Fibroblast of skin of right quadriceps (primary cell): ENCODE data around the gene LRRFIP1.
A peak's percentile ranks its signal among the peaks of the same experiment; 100 is the strongest.
"Not testable (repeated sequence)": the region's sequence is repeated elsewhere in the genome, so short reads cannot be mapped to it uniquely, and the experiment has no call there.

Experiments used
- DNase-seq: peaks from one replicate; pipeline ENCODE4 v3.0.0-alpha.2; 2013

LRRFIP1 gene

DNA sequence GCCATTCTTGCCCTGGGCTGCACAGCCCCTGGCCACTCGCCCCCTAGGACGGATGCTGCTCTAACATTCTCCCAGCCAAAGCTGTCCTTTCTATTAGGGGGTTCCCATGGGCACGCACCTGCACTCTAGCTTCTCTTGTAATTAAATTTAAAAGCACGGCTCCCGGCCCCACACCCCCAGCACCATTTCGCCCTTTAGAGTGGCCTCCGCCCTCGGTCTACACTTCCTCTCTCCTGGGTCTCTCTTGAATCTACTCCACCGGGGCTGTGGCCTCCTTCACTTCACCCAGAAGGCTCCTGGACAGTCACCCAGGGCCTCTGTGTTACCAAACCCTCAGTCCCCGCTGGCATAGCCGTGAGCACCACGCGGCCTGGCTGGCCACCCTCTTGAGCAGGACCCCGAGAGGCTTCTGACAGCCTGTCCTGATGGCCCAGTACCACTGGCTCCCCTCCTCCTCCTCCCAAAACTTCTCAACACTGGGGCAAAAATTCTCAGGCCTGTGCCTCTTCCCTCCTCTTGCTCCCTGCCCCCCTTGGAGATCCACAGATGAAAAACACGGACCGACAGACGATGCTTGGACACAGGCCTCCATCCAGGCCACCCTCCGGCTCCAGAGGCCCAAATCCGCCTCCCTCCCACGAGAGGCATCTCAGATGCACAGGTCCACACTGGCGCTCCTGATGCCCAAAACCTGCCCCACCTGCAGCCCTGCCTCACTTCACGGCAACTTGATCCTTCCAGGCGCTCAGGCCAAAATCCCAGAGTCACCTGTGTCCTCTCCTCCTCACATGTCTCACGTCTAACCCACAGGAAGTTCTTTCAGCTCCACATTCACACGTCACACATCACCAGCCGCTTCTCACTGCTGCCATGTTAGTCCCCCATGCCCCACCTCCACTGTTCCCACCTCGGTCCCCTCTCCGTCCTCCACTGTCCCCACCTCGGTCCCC lies 29.9 kb upstream of the LRRFIP1 start:
- DNase-seq, result no peak

DNA sequence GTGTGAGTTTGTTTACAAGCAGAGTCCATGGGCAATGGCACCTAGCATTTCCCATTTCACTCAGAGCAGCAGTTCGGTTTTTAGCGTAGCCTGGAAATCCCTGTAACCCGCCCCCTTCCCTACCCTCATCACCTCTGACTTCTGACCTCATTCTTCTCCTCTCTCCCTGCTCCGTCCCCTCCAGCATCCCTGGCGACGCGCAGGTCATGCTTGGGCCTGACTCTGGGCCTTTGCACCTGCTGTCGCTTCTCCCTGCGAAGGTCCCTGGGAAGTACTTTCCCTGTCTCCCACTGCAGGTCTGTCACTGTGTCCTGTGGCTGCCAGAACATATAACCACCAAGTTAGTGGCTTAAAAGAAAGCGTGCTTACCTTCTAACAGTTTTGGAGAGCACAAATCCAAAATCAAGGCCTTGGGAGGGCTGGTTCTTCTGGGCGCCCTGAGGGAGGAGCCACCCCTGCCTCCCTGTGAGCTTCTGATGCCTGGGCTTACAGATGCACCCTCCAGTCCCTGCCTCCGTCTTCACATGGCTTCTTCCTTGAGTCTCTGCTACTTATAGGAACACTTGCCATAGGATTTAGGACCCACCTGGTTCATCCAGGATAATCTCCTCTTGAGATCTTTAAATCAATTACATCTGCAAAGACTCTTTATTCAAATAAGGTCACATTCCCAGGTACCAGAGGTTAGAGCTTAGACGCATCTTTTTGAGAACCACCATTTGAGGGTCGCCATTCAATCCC lies 28.7 kb upstream of the LRRFIP1 start:
- DNase-seq, result no peak

DNA sequence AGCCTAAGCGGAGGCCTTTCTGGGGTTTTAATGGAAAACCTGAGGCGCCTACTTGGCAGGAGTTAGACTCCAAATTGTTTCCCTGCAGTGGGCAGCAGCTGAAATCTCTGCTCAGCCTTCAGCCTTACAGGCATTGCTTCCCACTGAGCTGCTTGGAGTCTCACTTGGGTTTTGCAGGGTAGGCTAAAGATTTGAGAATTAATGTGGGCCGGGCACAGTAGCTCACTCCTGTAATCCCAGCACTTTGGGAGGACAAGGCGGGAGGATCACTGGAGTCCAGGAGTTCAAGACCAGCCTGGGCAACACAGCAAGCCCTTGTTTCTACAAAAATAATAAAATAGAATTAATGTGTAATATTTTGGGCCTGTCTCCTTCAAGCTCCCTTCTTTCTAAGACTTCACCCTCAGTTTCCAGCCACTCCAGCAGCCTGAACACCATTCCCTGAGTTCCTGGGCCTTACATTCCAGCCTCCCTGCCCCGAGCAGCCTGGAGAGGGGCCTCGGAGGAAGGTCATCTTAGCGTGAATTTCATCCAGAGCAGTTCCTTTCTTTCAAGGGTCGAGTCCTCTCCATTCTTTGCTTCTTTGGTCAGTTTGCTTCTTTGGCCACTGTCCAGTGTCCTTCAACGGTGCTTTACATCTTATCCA lies 27.8 kb upstream of the LRRFIP1 start:
- no peak for DNase-seq

DNA sequence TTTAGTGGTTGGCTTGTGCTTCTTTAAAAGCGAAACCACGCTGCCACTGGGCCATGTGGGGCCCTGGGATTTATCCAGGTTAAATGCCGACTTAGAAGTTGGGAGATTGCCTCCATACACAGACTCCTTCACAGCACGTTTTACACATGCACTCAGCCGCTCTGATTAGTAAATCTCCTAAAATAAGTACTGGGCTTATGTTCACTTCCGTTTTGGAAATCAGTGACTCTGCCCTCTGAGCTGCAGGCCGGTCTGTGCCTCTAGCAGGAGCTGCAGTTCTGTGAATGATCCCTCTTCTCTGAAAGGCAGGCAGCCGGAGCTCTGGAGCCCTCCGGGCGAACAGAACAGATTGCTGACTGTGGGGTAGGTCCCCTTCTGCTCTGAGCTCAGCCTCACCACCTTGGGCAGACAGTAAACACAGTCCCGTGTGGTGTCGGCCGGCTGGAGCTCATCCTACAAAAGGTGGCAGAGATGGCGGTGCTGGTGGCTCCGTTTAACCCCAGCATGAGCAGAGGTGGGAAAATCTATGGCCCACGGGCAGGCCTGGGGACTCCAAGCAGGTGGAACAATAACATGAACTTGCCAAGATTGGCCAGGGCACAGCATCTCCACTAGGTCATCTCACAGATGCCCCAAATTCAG lies 27.1 kb upstream of the LRRFIP1 start:
- DNase-seq, result peak; percentile 80

DNA sequence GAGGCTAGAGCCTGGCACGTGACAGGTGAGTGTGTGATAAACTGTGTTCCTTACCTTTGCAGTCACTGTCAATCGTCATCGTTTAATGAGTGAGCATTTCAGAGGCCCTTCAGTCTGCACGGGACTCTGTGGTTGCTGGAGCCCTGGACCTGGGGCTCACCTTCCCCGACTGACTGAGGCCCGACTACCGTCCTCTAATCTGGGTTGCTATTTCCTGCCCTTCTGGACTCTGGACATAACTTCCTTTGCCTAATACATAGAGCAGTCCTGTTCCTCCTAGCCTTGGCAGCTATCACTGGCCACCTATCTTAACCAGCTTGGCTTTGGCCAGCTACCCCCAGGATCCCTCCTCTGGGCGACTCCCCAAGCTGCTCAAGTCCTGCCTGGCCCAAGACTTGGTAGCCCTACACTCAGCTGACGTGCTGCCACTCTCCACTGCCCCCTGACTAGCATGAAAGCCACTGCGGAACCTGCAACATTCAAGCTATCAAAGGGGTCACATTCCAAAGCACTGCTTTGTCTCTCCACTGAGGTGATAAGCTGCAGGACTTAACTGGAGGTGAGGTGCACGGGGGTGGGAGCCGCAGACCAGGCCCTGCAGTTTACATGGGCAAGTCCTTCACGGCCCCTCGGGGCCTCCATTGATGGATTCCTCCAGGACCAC lies 25.8 kb upstream of the LRRFIP1 start:
- DNase-seq, result no peak

DNA sequence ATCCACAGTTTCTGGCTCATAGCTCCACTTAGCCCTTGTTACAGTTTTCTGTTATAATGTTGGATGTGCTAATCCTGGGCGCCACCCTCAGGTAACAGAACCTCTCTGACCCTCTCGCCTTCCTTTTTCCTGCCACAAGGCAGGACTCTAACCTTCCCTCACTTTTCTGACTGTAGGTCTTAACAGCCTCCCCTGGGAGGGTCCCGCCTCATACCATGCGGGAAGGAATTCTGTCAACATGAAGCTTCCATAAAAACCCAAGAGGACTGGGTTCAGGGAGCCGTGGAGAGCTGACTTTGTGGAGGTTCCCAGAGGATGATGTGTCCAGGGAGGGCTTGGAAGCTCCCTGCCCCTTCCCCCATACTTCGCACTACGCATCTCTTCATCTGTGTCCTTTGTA lies 25.0 kb upstream of the LRRFIP1 start:
- DNase-seq, result no peak

DNA sequence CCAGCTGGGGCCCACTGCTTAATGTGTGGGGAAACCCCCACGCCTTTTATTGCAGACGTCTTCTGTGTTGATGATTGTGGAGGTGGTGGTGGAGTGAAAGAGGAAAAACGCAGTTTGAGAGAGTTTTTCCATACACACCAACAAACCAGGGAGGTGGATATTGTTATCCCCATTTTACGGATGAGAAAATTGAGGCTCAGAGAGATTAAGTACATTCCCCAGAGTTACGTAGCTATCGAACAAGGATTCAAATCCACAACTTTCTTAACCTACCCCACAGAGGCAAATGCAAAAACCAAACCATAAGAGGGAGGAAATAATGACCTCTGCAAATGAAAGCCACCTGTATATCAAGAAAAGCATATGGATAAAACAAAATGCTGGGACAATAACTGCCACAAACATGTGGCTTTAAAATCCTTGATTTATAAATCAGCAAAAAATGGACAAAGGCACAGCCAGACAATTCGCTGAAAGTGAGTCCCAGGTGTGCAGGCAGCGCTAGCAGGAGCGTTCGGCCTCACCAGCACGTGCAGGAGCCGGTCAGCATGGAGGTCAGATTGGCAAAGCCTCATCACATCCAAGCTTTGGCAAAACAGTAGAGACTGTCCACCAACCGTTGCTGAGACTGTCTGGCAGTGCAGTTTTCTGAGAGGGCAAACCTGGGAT lies 24.2 kb upstream of the LRRFIP1 start:
- no peak for DNase-seq

DNA sequence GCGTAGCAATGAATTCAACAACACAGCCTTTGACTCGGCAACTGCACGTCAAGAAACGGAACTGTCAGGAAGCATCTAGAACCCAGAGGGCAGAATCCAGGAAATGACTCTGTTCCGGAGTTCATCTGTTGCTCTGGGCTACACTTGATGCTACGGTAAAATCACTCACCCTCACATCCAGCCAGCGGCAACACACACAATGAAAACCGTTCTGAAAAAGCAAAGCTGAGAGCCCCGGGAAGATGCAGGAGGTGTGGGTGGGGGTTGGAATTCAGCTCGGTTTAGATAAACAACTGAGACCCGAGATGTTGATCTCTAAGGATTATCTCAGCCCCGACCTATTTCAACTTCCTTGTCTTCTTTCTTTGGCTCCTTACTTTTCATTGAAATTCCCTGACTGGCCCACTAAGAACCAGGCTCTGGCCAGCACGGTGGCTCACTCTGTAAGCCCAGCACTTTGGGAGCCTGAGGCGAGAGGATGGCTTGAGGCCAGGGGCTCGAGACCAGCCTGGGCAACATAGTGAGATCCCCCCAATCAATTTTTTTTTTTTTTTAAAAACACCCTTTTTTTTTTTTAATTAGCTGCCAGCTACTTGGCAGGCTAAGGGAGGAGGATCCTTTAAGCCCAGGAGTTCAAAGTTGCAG lies 23.5 kb upstream of the LRRFIP1 start:
- DNase-seq, result peak; percentile 61

DNA sequence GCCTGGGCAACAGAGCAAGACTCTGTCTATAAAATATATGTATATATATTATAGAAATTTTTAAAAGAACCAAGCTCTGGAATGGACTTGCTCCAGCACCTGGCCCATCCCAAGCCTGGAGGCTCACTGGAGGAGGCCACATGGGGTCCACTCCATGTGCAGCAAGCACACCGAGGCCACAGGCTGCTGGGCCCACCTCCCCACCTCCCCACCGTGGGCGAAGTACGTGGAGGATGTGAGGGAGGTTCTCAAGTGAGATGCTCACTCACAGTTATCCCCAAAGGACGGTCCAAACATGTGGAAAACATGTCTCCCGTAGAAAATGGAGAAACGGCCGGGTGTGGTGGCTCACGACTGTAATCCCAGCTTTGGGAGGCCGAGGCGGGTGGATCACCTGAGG lies 23.0 kb upstream of the LRRFIP1 start:
- no peak for DNase-seq

DNA sequence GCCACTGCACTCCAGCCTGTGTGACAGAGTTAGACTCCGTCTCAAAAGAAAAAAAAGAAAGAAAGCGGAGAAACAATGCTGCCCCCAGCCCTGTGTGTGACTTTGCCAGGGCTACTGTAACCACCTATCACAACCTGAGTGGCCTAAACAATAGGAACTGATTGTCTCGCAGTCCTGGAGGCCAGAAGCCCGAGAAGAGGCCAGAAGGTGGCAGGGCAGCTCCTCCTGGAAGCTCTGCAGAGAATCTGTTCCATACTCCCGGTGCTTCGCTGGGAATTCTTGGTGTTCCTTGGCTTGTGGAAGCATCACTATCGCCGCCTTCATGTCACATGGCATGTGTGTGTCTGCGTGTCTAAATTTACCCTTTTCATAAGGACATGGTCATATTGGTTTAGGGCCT lies 22.4 kb upstream of the LRRFIP1 start:
- DNase-seq, result no peak

DNA sequence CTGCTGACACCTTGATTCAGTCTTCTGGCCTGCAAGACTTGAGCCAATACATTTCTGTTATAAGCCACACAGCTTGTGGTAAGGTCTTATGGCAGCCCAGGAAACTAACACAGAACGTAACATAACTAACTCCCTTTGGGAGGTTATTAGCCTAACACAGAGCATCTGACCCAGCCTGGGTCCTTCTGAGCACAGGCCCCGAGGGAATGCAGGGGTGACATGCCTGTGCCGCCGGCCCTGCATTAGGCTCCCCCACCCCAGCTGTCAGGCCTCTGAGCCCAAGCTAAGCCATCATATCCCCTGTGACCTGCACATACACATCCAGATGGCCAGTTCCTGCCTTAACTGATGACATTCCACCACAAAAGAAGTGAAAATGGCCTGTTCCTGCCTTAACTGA lies 20.9 kb upstream of the LRRFIP1 start:
- not testable (repeated sequence) for DNase-seq

DNA sequence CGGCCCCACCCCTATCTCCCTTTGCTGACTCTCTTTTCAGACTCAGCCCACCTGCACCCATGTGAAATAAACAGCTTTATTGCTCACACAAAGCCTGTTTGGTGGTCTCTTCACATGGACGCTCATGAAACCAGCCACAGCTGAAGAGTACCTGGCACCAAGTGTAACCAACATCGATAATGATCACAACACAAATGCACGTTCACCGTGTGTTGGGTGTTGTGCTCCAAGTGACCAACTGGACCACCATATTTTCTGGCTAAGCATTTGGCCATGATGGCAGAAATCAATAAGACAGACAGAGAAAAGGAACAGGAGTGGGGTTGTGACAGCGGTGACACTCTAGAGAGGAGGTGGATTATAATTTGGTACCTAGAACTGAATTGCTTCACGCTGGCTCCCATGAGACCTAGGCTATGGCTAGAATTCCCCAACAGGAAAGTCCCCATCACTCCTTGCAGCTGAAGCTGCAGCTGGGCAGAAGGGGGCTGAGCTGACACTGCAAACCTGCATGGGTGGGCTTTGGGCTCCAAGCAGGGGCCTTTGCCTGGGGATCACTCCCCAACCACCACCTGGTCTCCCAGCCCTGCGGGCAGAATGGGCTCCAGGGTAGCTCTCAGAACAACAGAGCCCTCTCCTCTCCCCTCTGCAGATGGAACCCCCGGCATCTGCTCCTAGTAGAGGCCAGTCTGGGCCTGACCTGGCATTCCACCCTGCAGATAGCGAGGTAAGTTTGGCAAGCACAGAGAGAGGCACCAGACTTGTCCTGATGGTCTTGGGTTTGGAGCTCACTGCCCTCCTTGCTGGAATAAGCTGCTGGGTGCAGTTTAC lies 14.6 kb upstream of the LRRFIP1 start:
- no peak for DNase-seq

DNA sequence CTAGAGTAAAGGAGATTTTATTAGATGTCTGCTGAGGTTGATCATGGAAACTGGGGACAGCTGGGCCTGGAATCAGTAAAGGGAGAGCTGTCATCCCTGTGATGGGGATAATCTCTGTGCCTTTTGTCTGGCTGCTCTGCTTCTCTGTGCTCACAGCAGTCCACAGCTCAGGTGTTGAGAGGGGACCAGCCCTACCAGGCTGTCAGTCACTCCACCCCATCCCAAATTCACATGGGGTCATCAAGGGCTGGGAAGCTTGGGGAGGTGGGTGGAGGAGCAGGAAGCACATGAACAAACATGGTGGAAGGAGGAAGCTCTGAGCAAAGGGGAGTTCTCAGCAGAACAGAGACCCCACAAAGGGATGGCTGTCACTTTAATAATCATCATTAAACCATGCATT lies 13.7 kb upstream of the LRRFIP1 start:
- no peak for DNase-seq

DNA sequence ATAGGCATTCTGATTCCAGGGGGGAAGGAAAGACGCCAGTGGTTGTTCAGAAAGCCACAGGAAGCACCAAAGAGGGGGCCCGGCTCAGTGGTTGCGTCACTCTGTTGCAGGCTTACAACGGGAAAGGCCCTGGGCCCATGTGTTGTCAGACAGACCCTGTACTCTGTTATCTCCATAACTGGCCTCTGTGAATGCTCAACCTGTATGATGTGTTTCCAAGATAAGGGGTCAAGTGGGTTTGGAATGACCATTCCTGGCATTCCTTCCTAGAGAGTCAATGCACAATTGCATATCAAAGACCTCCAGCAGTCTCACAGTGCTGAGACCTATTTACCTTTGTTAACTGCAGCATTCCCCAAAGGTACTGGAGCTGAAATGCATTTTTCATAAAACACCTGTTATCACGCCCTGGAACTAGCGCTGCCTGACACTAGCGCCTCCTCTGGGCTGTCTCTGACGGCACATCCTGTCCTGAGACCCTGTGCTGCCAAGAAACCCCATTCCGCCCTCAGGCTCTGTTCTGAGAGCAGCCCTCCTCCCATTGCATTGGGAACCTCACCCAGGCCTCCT lies 13.2 kb upstream of the LRRFIP1 start:
- DNase-seq, result peak; percentile 38

DNA sequence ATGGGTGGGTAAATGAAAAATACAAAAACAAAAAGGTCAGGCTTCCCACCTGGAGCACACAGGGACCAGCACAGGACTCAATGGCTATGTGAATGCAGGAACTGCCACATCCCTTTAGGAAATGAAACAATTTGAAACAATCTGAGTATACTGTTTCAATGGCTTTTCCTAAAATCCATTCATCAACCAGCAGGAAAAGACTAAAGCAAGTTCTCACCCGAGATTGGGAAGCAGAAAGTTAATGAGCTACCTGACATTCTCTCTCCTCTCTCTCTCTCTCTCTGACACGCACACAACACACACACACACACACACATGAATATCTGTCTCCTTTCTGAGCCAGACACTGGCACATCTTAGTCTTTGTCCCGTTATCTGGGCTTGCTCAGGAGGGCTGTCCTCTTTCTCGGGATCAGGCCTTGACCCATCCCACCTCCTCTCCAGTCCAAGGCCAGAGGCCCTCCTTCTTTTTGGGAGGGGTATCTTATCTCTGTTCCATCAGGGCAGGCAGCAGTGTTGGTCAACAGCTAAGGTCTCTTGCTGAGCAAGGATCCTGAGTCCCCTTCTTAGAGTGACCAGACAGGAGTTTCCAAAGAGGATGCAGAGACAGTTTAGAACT lies 11.6 kb upstream of the LRRFIP1 start:
- no peak for DNase-seq

DNA sequence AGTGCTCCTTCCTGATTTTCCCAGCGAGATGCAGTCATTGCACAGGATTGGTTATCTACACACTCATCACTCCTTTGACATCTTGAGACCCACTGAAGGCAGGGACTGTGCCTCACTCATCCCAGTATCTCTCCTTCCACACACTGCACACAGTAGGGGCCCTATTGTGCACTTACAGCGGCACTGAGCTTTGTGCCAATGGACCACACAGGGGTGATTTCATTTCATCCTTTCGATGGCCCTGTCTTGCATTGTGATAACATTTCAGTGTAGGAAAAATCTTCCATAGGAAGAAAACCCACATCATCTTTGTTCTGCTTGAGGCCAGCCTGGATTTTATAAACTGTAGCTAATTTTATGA lies 11.0 kb upstream of the LRRFIP1 start:
- no peak for DNase-seq

DNA sequence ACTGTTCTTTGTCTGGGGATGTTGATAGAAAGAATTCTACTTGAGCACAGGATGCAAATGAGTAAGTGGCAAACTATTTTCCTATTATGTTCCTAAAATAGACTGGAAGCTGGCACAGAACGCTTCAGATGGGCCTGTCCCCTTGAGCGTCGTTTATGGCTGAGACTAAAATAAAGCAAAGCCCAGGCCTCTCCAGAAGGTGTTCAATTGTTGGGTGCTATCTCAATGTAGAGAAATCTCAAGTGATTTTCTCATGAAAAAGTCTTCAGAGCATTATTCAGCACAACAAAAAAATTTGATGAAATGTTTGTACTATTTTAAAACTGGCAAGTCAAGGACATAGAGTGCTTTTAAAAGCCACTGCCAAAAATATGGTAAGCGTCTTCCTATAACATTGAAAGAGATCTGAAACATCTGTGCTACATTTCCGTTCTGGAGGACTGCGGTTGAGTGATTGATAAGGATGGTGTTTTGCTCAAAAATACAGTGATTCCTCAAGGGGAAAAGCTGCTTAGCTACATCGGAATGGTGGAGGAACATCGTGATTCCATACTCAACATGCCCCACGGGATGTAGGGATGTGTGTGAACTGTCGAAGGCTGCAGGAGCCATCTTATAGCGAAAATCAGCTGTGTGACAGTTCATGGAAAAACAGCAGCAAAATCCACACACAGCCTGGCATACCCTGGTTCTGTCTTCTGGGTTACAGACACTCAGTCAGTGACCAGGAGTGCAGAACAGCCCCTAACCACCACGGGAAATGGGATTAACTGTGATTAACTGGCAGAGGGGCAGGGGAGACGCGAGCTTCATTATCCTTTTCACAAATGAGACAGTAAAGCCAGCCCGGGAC lies 10.4 kb upstream of the LRRFIP1 start:
- peak; percentile 92 for DNase-seq

DNA sequence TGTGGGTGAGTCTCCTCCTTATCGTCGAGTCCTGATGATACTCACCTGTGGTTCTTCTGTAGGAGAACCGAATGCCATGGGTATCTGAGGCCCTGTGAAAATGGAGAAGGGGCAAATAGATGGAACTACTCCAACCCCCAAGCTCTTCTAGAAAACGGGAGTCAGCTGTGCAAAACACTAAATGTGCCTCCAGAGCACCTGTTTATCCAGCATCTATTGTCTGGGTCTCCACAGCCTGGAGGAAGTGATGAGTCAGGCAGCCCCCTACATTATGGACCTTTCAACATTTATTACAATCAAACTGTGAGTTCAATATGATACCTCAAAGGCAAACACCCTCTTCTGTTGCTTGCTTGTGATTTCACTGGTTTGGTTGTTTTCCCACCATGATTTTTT lies 9.8 kb upstream of the LRRFIP1 start:
- no peak for DNase-seq

DNA sequence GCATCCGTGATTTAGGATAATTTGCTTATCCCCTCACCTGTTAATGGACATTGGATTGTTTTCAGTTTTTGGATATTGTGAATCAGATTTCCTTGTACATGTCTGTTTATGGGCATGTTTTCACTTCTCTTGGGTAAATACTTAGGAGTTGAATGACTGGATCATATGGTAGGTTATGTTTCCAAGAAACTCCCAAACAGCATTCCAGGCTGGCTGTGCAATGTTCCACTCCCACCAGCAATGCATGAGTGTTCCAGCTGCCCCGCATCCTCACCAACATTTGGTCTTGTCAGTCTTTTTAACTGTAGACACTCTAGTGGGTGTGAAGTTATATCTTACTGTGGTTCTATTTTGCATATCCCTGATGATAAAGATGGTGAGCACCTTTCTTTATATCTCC lies 8.9 kb upstream of the LRRFIP1 start:
- DNase-seq, result peak; percentile 57
